ENCODE results near the gene MYH7. TPM values are rescaled to one million over a fixed set of nuclear protein-coding genes. Genes with fewer than 3 reads are reported as not detected.
"Not testable (repeated sequence)": the region's sequence is repeated elsewhere in the genome, so short reads cannot be mapped to it uniquely, and the experiment has no call there.

The MYH7 gene
- polyA plus RNA-seq, 10 donors, result 165 to 1,219 (median 676) TPM

DNA sequence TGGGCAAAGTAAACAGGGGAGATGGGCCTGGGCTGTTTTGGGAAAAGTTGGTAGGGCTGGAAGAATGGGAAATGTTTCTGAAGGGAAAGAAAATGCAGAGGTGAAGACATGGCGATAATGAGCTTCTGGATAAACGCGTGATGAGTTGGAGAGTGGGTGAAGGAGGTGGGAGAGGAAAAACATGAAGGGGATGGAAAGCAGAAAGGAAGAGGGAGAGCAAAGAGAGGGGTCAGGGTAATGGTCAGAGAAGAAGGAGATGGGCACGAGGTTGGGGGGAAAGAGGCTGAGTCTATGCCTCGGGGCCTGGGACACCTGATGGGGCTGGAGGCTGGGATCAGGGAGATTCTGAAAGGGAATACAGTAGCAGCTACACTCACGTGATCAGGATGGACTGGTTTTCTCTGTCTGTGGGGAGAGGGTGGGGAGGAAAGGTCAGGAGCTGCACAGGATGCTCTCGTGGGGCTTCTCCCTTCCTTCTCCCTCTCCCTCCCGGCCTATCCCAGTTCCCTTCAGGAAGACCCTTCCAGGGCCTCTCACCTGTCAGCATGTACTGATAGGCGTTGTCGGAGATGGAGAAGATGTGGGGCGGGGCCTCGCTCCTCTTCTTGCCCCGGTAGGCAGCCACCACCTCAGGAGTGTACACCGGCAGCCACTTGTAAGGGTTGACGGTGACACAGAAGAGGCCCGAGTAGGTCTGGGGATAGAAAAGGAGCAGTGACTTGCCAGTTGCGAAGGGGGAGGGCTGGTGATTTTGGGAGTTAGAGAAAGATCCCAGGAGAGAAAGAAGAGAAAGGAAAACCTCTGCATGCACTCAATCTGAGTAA, 3.1 kb downstream of the MYH7 start:
- no peak for DNase-seq

- no peak for DNase-seq
These were observed 4.0 kb downstream of the MYH7 start for GRCh38 chr14:23431486-23431885.

- no peak for DNase-seq
These were observed 4.8 kb downstream of the MYH7 start for GRCh38 chr14:23430723-23431085.

DNA sequence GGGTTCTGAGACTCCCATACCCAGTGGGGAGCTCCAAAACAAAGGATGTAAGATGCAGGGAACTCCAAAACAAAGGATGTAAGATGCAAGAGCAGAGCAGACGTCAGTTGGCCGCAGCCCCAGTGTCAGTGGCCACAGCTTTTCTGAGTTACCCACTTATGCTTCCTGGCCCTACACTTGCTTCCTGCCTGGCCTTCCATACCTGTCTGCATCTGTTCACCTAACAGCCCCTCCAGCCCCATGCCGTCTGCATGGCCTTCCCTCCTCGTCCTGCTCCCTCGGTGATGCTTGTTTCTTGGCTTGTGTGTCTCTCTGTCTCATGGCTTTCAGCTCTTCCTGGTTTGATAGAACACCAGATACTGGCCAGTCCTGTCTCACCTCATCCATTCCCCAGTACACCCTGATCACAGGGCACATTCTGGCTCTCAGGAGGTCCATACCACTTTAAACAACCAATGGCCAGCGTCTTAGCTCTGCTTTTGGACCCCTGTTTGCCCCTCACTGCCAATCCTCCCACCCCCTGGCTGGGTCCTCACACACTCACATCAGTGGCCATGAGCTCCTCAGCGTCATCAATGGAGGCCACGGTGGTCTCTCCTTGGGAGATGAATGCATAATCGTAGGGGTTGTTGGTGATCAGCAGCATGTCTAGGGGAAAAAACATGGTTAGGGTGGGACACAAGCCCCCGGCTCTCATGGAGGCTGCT, 5.3 kb downstream of the MYH7 start:
- DNase-seq, result no peak

- DNase-seq, result no peak
These were observed 6.6 kb downstream of the MYH7 start for GRCh38 chr14:23428686-23429495.

- DNase-seq, result not testable (repeated sequence)
These were observed 9.7 kb downstream of the MYH7 start for GRCh38 chr14:23425798-23426197.

GRCh38 chr14:23425169-23425568, 10.3 kb downstream of the MYH7 start:
- DNase-seq, result no peak

- DNase-seq, result no peak
These were observed 11.8 kb downstream of the MYH7 start for GRCh38 chr14:23423657-23424056.

DNA sequence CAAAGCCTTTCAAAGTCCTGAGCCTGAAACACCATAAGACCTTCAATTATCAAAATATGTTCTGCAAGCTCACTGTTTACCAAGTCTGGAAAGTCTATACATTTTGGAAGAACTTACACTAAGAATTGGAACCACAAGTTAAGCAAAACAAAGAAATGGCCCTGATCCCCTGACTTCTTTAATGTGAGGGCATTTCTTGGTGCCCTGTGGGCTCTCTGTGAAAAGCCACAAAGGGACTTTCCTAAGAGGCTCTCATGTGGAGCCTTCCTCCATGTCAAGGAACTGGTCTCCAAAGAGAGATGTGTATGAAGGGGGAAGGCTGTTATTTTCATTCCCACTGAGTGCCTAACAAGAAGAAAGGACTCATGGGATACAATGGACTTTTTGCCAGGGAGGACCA, 13.9 kb downstream of the MYH7 start:
- no peak for DNase-seq

DNA sequence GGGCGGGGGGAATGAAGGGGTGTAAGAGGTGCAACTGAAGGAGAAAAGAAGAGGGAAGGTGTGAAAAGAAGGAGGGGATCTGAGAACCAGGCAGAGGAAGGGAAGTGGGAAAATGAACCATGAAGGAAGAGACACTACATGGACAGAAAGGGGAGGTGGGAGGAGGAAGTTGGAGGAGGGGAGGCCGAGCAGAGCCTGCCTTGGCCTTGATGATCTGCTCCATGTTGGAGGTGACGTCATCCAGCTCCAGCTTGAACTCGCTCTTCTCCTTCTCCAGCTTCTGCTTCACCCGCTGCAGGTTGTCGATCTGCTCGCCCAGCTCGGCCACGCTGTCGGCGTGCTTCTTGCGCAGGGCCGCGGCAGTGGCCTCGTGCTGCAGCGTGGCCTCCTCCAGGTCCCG, 15.8 kb downstream of the MYH7 start:
- DNase-seq, result not testable (repeated sequence)

DNA sequence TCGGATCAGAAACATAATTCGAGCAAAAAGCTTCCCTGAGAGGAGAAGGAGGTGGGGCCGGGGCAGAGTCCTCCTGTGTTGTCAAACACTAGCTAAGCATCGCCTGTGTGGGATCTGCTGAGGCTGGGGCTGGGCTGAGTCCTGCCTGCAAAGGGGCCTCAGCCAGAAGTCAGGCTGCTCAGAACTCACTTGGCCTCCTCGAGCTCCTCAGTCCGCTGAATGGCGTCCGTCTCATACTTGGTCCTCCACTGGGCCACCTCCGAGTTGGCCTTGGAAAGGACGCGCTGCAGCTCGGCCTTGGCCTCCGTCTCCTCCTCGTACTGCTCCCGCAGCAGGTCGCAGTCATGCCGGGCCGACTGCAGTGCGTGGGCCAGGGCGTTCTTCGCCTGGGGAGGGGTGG, 17.4 kb downstream of the MYH7 start:
- DNase-seq, result no peak

- DNase-seq, result not testable (repeated sequence)
These were observed 18.2 kb downstream of the MYH7 start for GRCh38 chr14:23417269-23417668.

- DNase-seq, result no peak
These were observed 18.7 kb downstream of the MYH7 start for GRCh38 chr14:23416801-23417200.

GRCh38 chr14:23415821-23416778, 19.4 kb downstream of the MYH7 start:
- DNase-seq, result no peak

- no peak for DNase-seq
These were observed 20.3 kb downstream of the MYH7 start for GRCh38 chr14:23414906-23415820.

DNA sequence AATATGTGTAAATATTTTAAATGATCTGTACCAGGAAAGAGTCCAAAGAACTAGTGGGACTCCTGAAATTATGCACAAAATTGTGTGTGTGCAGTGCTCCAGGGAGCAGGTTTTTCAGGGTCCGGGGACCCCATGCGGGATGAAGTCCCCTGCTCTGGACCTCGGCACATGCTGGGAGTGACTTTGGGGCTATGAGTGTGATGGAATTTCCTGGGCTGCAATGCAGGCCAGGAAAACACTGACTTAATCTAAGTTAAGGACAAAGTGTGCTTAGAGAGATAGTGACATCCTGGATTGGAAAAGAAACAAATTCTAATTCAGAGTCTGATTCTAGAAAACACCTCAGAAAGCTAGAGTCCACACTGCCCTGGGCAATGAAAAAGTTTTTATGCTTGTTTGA, 21.2 kb downstream of the MYH7 start:
- no peak for DNase-seq

DNA sequence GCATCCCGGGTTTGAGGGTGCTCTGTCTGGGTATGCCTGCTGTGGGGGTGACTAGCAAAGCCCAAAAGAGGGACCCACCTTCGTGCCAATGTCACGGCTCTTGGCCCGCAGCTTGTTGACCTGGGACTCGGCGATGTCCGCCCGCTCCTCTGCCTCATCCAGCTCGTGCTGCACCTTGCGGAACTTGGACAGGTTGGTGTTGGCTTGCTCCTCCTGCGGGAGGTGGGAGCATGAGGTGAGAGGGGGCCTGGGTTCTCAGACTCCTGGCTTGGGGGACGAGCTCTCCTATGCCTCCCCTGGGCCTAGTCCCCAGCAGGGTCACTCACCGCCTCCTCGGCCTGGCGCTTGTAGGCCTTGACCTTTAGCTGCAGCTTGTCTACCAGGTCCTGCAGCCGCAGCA, 21.8 kb downstream of the MYH7 start:
- DNase-seq, result no peak

DNA sequence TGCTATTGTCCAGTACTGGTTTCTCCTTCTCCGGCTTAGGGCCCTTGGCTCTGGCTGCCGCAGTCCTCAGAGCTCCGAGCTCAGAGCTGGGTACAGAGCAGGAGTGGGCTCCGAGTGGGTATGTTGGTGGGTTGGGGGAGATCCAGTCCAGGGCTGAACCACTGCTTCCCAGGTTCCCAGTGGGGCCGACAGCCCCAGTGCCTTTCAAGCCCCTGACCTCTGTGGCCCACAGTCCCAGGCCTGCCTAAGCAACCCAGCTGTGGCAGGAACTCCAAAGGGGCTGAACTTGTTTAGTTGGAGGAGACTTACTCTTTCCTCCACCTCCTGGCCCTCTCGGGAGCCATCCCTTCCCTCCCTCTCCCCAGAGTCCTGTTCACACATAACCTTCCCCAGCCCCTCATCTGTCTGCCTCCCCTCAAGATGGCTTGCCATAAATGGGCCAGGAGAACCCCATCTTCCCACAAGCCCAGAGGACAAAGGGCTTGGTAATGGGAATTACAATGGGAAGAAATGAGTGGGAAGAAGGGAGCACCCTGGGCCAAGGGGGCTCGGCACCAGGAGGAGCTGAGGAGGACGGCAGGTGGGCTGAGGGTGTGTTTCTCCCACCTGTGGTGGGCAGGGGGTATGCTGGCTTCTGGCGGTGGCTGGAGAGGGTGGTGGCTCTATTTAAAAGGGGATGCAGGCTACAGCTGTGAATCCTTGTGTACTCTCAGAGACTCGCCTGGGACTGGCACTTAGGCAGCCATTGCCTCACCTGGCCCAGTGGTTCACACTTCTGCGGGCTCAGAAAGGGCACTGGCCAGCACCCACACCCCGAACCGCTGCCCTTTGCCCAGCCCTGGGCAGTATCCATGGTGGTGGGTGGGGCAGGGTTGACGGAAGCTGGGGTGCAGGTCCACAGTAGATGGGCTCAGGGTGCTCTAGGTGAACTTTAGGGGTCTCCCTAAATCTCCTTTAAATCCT, 23.6 kb downstream of the MYH7 start:
- DNase-seq, result no peak
